HEK293 (cell line): ENCODE data around the gene SLC43A3.

Source experiments
- CTCF ChIA-PET: fragments of 350-600 bp; formaldehyde crosslinking; extraction: SDS; loops from one replicate; lab custom pipeline; 2021; ENCODE audit warnings: antibody characterized with exemption; lab: Yijun Ruan, JAX
- POLR2A ChIA-PET: fragments of 300-600 bp; formaldehyde crosslinking; extraction: SDS; loops from one replicate; lab custom pipeline; 2020; ENCODE audit warnings: antibody characterized with exemption, inconsistent platforms; lab: Yijun Ruan, JAX
- H3K27ac ChIP-seq: fragments of 200-500 bp; sonication (Bioruptor generic); 2 replicates; pipeline ENCODE4 v1.5.1; 2014; ENCODE audit warnings: low read depth, low read length, control low read depth, inconsistent platforms; ENCODE audit errors: extremely low read depth
- H3K36me3 ChIP-seq, 2 experiments: fragments of 200-500 bp in 1 of 2; sonication (Bioruptor generic) in 1 of 2; 1 replicate in 1 of 2; 2 replicates in 1 of 2; pipeline ENCODE4 v1.5.1; 2014 to 2017; ENCODE audit warnings: inconsistent platforms in 2 of 2, low read length in 2 of 2; ENCODE audit not compliant: control insufficient read depth in 2 of 2, insufficient read depth in 1 of 2
- H3K4me1 ChIP-seq: fragments of 200-500 bp; sonication (Bioruptor generic); 2 replicates; pipeline ENCODE4 v1.5.1; 2014; ENCODE audit warnings: mild to moderate bottlenecking, low read length, inconsistent platforms; ENCODE audit not compliant: control insufficient read depth, insufficient read depth
- H3K4me3 ChIP-seq: 2 replicates; pipeline ENCODE4 v1.5.1; 2011; ENCODE audit warnings: low read depth, mild to moderate bottlenecking, control low read depth, low read length, moderate library complexity
- H3K9me3 ChIP-seq: fragments of 200-500 bp; sonication (Bioruptor generic); 2 replicates; pipeline ENCODE4 v1.5.1; 2014; ENCODE audit warnings: low read depth, low read length, inconsistent platforms; ENCODE audit not compliant: control insufficient read depth, insufficient read depth
- SCRT1 ChIP-seq: fragments of 450-650 bp; formaldehyde crosslinking; IDR thresholded peaks from 2 replicates; pipeline ENCODE4 v1.5.1; 2016; ENCODE audit warnings: missing biosample characterization, missing genetic modification characterization, borderline replicate concordance
- SCRT2 ChIP-seq: fragments of 450-650 bp; formaldehyde crosslinking; IDR thresholded peaks from 2 replicates; pipeline ENCODE4 v1.5.1; 2016; ENCODE audit warnings: missing biosample characterization, missing genetic modification characterization
- ZNF112 ChIP-seq: fragments of 450-650 bp; formaldehyde crosslinking; IDR thresholded peaks from 2 replicates; pipeline ENCODE4 v1.5.0; 2017; ENCODE audit warnings: missing biosample characterization, missing genetic modification characterization
- ZNF155 ChIP-seq: fragments of 450-650 bp; formaldehyde crosslinking; IDR thresholded peaks from 2 replicates; pipeline ENCODE4 v1.5.1; 2016; ENCODE audit warnings: missing biosample characterization, missing genetic modification characterization
- ZNF175 ChIP-seq: fragments of 450-650 bp; formaldehyde crosslinking; IDR thresholded peaks from 2 replicates; pipeline ENCODE4 v1.5.1; 2016; ENCODE audit warnings: missing biosample characterization, missing genetic modification characterization
- ZNF48 ChIP-seq: fragments of 450-650 bp; formaldehyde crosslinking; IDR thresholded peaks from 2 replicates; pipeline ENCODE4 v1.5.1; 2016; ENCODE audit warnings: missing biosample characterization, missing genetic modification characterization
- ZNF629 ChIP-seq: fragments of 450-650 bp; formaldehyde crosslinking; IDR thresholded peaks from 2 replicates; pipeline ENCODE4 v1.5.1; 2017; ENCODE audit warnings: missing biosample characterization, missing genetic modification characterization
- ZNF658 ChIP-seq: fragments of 450-650 bp; formaldehyde crosslinking; IDR thresholded peaks from 2 replicates; pipeline ENCODE4; 2016; ENCODE audit warnings: missing biosample characterization, missing genetic modification characterization
- ZSCAN23 ChIP-seq: fragments of 450-650 bp; formaldehyde crosslinking; IDR thresholded peaks from 2 replicates; pipeline ENCODE4 v1.5.1; 2016; ENCODE audit warnings: missing biosample characterization, missing genetic modification characterization
- TF ChIP-seq, protein P1 (sequence below): fragments of 450-650 bp; formaldehyde crosslinking; IDR thresholded peaks from 2 replicates; pipeline ENCODE4 v1.5.1; 2016; ENCODE audit warnings: missing biosample characterization, missing genetic modification characterization
- TF ChIP-seq, protein P2 (sequence below): fragments of 450-650 bp; formaldehyde crosslinking; IDR thresholded peaks from 2 replicates; pipeline ENCODE4 v1.5.1; 2016; ENCODE audit warnings: missing biosample characterization, missing genetic modification characterization
- TF ChIP-seq, protein P3 (sequence below): fragments of 450-650 bp; formaldehyde crosslinking; IDR thresholded peaks from 2 replicates; pipeline ENCODE4 v1.5.1; 2016; ENCODE audit warnings: missing biosample characterization, missing genetic modification characterization
- TF ChIP-seq, protein P4 (sequence below): fragments of 450-650 bp; formaldehyde crosslinking; IDR thresholded peaks from 2 replicates; pipeline ENCODE4 v1.5.1; 2016; ENCODE audit warnings: missing biosample characterization, missing genetic modification characterization
- TF ChIP-seq, protein P5 (sequence below): fragments of 450-650 bp; formaldehyde crosslinking; conservative IDR thresholded peaks from 2 replicates; pipeline ENCODE4 v1.5.1; 2016; ENCODE audit warnings: low read depth, missing biosample characterization, missing genetic modification characterization

Gene SLC43A3

DNA sequence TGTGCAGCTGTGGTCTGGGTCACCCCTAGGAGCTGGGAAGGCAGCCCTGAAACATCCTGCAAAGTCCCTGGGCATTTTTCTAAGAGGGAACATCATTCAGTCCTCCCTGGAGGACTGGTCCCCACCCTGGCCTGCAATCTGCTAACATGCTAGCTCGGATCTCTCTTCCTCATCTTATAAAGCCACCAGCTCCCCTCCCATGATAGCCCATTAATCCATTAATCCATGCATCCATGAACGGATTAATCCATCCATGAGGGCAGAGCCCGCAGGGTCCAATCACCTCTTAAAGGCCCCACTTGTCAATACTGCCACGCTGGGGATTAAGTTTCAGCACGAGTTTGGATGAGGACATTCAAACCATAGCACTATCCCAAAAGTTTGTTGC, 58.1 kb downstream of the SLC43A3 start:
- ChIA-PET CTCF (interaction anchor here (0.6 to 1.4 kb wide), 3 partner anchors 23 to 276 kb away, joined by 3 to 4 read pairs (median 3); no protein-coding TSS in a partner anchor), POLR2A (no interaction called here)
- no peak for TF ChIP-seq ZNF175 (tag by site-specific recombination)
- no peak for TF ChIP-seq ZNF112 (tag by site-specific recombination)
- no peak for TF ChIP-seq ZNF155 (tag by site-specific recombination)
- TF ChIP-seq, protein P1, sequence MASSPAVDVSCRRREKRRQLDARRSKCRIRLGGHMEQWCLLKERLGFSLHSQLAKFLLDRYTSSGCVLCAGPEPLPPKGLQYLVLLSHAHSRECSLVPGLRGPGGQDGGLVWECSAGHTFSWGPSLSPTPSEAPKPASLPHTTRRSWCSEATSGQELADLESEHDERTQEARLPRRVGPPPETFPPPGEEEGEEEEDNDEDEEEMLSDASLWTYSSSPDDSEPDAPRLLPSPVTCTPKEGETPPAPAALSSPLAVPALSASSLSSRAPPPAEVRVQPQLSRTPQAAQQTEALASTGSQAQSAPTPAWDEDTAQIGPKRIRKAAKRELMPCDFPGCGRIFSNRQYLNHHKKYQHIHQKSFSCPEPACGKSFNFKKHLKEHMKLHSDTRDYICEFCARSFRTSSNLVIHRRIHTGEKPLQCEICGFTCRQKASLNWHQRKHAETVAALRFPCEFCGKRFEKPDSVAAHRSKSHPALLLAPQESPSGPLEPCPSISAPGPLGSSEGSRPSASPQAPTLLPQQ (tag by site-specific recombination): no peak
- TF ChIP-seq ZSCAN23 (tag by site-specific recombination): no peak
- no peak for TF ChIP-seq SCRT2 (tag by site-specific recombination)
- TF ChIP-seq, protein P2, sequence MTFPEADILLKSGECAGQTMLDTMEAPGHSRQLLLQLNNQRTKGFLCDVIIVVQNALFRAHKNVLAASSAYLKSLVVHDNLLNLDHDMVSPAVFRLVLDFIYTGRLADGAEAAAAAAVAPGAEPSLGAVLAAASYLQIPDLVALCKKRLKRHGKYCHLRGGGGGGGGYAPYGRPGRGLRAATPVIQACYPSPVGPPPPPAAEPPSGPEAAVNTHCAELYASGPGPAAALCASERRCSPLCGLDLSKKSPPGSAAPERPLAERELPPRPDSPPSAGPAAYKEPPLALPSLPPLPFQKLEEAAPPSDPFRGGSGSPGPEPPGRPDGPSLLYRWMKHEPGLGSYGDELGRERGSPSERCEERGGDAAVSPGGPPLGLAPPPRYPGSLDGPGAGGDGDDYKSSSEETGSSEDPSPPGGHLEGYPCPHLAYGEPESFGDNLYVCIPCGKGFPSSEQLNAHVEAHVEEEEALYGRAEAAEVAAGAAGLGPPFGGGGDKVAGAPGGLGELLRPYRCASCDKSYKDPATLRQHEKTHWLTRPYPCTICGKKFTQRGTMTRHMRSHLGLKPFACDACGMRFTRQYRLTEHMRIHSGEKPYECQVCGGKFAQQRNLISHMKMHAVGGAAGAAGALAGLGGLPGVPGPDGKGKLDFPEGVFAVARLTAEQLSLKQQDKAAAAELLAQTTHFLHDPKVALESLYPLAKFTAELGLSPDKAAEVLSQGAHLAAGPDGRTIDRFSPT (tag by site-specific recombination): no peak
- TF ChIP-seq, protein P3, sequence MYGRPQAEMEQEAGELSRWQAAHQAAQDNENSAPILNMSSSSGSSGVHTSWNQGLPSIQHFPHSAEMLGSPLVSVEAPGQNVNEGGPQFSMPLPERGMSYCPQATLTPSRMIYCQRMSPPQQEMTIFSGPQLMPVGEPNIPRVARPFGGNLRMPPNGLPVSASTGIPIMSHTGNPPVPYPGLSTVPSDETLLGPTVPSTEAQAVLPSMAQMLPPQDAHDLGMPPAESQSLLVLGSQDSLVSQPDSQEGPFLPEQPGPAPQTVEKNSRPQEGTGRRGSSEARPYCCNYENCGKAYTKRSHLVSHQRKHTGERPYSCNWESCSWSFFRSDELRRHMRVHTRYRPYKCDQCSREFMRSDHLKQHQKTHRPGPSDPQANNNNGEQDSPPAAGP (tag by site-specific recombination): no peak
- no peak for TF ChIP-seq ZNF48 (tag by site-specific recombination)
- no peak for TF ChIP-seq ZNF658 (tag by site-specific recombination)
- no peak for TF ChIP-seq ZNF629 (tag by site-specific recombination)
- H3K9me3 ChIP-seq: no peaks in the 10 kb centered on the region
- no peak overlapping the region for H3K27ac ChIP-seq
- no peak overlapping the region for H3K4me3 ChIP-seq
- no peaks in the 10 kb centered on the region for H3K36me3 ChIP-seq
- H3K4me1 ChIP-seq: no peaks in the 10 kb centered on the region

DNA sequence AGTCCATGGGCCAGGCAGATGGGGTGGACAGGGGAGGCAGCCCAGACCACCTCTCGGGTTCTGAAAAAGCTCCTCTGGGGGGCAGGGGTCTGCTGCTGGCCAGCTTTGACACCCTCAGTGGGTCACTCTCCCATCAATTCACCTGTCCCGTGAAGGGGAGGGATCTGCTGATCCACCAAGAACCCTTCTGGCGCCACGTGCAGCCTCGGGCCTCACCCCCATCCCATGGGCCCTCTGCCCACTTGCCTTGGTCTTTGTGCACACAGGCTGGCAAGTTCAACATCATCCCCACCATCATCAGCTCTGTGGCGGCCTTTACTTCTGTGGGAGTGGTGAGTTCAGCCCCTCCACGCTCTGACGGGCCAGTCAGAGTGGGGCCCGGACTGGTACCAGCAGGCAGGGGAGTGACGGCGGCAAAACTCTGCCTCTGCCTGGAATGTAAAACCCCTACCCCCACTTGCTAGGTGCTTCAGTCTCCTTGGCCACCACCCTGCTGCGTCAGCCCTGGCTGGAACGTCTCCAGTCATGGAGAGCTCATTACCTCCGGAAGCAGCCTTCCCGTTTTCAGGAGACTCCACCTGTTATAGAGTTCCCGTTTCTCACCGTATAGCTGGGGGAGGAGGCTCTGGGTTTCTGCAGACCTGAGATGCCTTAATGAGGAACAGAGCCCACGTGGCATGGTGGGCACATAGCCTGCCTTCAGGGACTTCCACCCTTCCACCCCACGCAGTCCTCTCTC, 58.6 kb downstream of the SLC43A3 start:
- POLR2A ChIA-PET: no interaction called here
- no peaks in the 10 kb centered on the region for H3K9me3 ChIP-seq
- TF ChIP-seq SCRT2 (tag by site-specific recombination): 0 out of 2 replicates have a peak, but pooled peaks have one; percentile 10
- TF ChIP-seq, protein P4, sequence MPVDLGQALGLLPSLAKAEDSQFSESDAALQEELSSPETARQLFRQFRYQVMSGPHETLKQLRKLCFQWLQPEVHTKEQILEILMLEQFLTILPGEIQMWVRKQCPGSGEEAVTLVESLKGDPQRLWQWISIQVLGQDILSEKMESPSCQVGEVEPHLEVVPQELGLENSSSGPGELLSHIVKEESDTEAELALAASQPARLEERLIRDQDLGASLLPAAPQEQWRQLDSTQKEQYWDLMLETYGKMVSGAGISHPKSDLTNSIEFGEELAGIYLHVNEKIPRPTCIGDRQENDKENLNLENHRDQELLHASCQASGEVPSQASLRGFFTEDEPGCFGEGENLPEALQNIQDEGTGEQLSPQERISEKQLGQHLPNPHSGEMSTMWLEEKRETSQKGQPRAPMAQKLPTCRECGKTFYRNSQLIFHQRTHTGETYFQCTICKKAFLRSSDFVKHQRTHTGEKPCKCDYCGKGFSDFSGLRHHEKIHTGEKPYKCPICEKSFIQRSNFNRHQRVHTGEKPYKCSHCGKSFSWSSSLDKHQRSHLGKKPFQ (tag by site-specific recombination): no peak
- H3K4me3 ChIP-seq: no peak overlapping the region
- H3K36me3 ChIP-seq: no peaks in the 10 kb centered on the region
- H3K4me1 ChIP-seq: no peaks in the 10 kb centered on the region
- H3K27ac ChIP-seq: no peak overlapping the region
- CTCF ChIA-PET: interaction anchor here (0.6 to 1.4 kb wide), 3 partner anchors 23 to 276 kb away, joined by 3 to 4 read pairs (median 3); no protein-coding TSS in a partner anchor

DNA sequence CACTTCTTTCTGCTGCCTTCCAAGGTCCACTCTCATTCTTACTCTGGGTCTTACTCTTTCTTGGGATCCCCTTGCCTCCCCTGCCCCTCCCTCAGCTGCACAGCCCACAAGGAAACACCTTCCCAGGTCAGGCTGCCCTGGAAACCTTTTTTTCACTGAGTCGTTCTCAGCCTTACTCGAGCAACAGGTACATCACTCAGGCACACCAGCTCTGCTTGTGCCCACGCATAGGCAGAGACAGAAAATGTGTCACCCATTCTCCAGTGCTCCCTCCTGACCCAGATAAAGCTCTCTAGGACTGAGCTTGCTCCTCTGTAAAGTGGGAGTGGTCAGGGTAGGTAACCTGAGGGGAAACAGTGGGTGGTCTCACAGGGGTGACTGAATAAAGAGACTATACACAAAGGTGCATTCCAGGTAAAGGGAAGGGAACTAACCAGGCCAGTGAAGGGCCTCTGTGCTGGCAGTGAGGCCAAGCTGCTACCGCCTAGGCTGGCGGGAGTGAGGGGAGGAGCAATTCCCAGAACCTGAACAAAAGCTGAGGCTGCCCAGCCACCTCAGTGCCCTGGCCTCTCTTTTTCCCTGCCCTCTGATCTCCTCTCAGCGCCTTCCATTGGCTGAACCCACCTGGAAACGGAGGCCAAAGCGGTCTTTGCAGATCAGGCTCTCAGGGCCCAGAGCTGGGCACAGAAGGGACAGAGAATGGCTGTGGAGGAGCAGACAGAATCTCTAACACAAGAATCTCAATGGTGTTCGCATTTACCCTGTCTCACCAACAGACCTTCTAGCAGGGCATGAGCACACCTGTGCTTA, 61.9 kb downstream of the SLC43A3 start:
- no peaks in the 10 kb centered on the region for H3K36me3 ChIP-seq
- H3K27ac ChIP-seq: no peak overlapping the region
- ChIA-PET CTCF (interaction anchor here (0.6 to 1.0 kb wide), 2 partner anchors 15 to 17 kb away, joined by 3 to 4 read pairs; no protein-coding TSS in a partner anchor), POLR2A (no interaction called here)
- H3K4me3 ChIP-seq: no peak overlapping the region
- no peaks in the 10 kb centered on the region for H3K4me1 ChIP-seq
- H3K9me3 ChIP-seq: no peaks in the 10 kb centered on the region
- 0 out of 2 replicates have a peak, but pooled peaks have one; percentile 41 for TF ChIP-seq SCRT1 (tag by site-specific recombination)
- peak; percentile 81 for TF ChIP-seq SCRT2 (tag by site-specific recombination)
- TF ChIP-seq, protein P5, sequence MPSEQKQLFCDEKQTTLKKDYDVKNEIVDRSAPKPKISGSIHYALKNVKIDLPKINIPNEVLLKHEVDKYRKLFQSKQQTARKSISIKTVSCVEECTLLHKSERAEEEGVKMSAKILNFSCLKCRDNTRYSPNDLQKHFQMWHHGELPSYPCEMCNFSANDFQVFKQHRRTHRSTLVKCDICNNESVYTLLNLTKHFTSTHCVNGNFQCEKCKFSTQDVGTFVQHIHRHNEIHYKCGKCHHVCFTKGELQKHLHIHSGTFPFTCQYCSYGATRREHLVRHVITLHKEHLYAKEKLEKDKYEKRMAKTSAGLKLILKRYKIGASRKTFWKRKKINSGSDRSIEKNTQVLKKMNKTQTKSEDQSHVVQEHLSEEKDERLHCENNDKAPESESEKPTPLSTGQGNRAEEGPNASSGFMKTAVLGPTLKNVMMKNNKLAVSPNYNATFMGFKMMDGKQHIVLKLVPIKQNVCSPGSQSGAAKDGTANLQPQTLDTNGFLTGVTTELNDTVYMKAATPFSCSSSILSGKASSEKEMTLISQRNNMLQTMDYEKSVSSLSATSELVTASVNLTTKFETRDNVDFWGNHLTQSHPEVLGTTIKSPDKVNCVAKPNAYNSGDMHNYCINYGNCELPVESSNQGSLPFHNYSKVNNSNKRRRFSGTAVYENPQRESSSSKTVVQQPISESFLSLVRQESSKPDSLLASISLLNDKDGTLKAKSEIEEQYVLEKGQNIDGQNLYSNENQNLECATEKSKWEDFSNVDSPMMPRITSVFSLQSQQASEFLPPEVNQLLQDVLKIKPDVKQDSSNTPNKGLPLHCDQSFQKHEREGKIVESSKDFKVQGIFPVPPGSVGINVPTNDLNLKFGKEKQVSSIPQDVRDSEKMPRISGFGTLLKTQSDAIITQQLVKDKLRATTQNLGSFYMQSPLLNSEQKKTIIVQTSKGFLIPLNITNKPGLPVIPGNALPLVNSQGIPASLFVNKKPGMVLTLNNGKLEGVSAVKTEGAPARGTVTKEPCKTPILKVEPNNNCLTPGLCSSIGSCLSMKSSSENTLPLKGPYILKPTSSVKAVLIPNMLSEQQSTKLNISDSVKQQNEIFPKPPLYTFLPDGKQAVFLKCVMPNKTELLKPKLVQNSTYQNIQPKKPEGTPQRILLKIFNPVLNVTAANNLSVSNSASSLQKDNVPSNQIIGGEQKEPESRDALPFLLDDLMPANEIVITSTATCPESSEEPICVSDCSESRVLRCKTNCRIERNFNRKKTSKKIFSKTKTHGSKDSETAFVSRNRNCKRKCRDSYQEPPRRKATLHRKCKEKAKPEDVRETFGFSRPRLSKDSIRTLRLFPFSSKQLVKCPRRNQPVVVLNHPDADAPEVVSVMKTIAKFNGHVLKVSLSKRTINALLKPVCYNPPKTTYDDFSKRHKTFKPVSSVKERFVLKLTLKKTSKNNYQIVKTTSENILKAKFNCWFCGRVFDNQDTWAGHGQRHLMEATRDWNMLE: no peak
- TF ChIP-seq, all 188 proteins: peak for 2
